ENCODE data around the gene NEK2. TPM values are rescaled to one million over a fixed set of nuclear protein-coding genes. Genes with fewer than 3 reads are reported as not detected.
"Not testable (repeated sequence)": the region's sequence is repeated elsewhere in the genome, so short reads cannot be mapped to it uniquely, and the experiment has no call there.

NEK2 gene
- total RNA-seq, 1 experiment from 2014 or later: 45.7 TPM

DNA sequence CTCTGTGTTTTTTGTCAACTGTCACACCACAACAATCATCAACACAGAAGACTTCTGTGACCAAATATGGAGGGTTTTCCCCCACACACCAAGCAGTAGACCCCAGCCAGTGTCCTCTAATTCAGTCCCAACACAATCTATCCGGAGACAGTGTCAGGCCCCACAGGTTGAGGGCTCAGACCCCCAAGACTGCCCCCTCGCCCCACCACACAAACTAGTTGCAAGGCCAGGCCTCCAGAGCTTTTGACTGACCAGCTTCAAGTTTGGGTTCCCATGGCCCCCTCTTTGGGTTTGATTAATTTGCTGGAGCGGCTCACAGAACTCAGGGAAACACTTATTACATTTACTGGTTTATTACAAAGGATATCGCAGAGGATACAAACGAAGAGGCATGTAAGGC lies 37.2 kb downstream of the NEK2 start:
- H3K27ac ChIP-seq (ENCODE audit: low read depth, low read length, poor library complexity, severe bottlenecking): no peak overlapping the region
- intact Hi-C loops (cut with micrococcal nuclease; ENCODE audit: unreplicated experiment): loop anchor here (5.0 kb wide), 1 partner anchor 61 kb away; the partner anchor contains the start of gene SLC30A1
- ChIA-PET POLR2A (ENCODE audit: low non-redundant PET) (no interaction called here), CTCF (no interaction called here)
- H3K9me3 ChIP-seq (ENCODE audit: low read depth, low read length, poor library complexity, severe bottlenecking): no peaks in the 10 kb centered on the region
- H3K36me3 ChIP-seq (ENCODE audit: insufficient read depth, low read length, poor library complexity, severe bottlenecking): no peaks in the 10 kb centered on the region
- no peak for DNase-seq (ENCODE audit: low spot score)
- TF ChIP-seq EZH2 (IDR thresholded peaks at IDR 0.05; ENCODE audit: borderline replicate concordance, low read depth, low read length, poor library complexity, severe bottlenecking) (no peak), CTCF (conservative IDR thresholded peaks at IDR 0.05; ENCODE audit: low read depth, low read length) (no peak)
- no peaks in the 10 kb centered on the region for H3K4me1 ChIP-seq (ENCODE audit: insufficient read depth, low read length, poor library complexity, severe bottlenecking)
- no peaks in the 10 kb centered on the region for H3K27me3 ChIP-seq (replicated peaks; ENCODE audit: insufficient read depth, low read depth, low read length, poor library complexity)
- H3K4me3 ChIP-seq (ENCODE audit: low read depth, low read length, poor library complexity, severe bottlenecking): no peak overlapping the region
- BruUV-seq (replicated peaks): no TSS peak

GRCh38 chr1:211637066-211637465 lies 38.4 kb downstream of the NEK2 start:
- no TSS peak for BruUV-seq (replicated peaks)
- no peak overlapping the region for H3K4me3 ChIP-seq (ENCODE audit: low read depth, low read length, poor library complexity, severe bottlenecking)
- H3K36me3 ChIP-seq (ENCODE audit: insufficient read depth, low read length, poor library complexity, severe bottlenecking): no peaks in the 10 kb centered on the region
- TF ChIP-seq EZH2 (IDR thresholded peaks at IDR 0.05; ENCODE audit: borderline replicate concordance, low read depth, low read length, poor library complexity, severe bottlenecking) (no peak), CTCF (conservative IDR thresholded peaks at IDR 0.05; ENCODE audit: low read depth, low read length) (no peak)
- ChIA-PET CTCF (no interaction called here), POLR2A (ENCODE audit: low non-redundant PET) (no interaction called here)
- no peak for DNase-seq (ENCODE audit: low spot score)
- no peak overlapping the region for H3K27ac ChIP-seq (ENCODE audit: low read depth, low read length, poor library complexity, severe bottlenecking)
- intact Hi-C loops (cut with micrococcal nuclease; ENCODE audit: unreplicated experiment): loop anchor here (5.0 kb wide), 1 partner anchor 60 kb away; the partner anchor contains the start of gene SLC30A1
- no peaks in the 10 kb centered on the region for H3K4me1 ChIP-seq (ENCODE audit: insufficient read depth, low read length, poor library complexity, severe bottlenecking)
- H3K27me3 ChIP-seq (replicated peaks; ENCODE audit: insufficient read depth, low read depth, low read length, poor library complexity): no peaks in the 10 kb centered on the region
- H3K9me3 ChIP-seq (ENCODE audit: low read depth, low read length, poor library complexity, severe bottlenecking): no peaks in the 10 kb centered on the region

DNA sequence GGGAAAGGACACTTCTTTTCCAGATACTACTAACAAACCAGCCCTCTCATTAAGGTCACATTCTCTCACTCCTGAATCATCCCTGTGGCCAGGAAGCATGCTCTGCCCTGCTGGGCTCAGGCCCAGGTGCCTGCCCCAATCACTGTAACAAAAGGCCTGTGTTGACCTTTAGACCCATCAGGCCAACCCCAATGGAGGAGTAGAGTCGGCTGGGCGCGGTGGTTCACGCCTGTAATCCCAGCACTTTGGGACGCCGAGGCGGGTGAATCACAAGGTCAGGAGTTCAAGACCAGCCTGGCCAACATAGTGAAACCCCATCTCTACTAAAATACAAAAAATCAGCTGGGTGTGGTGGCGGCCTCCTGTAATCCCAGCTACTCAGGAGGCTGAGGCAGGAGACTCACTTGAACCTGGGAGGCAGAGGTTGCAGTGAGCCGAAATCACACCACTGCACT lies 38.8 kb downstream of the NEK2 start:
- POLR2A ChIA-PET (ENCODE audit: low non-redundant PET); H3K27ac ChIP-seq (ENCODE audit: low read depth, low read length, poor library complexity, severe bottlenecking); DNase-seq (ENCODE audit: low spot score); H3K9me3 ChIP-seq (ENCODE audit: low read depth, low read length, poor library complexity, severe bottlenecking); H3K4me1 ChIP-seq (ENCODE audit: insufficient read depth, low read length, poor library complexity, severe bottlenecking); H3K36me3 ChIP-seq (ENCODE audit: insufficient read depth, low read length, poor library complexity, severe bottlenecking); CTCF ChIA-PET; H3K4me3 ChIP-seq (ENCODE audit: low read depth, low read length, poor library complexity, severe bottlenecking); H3K27me3 ChIP-seq (replicated peaks; ENCODE audit: insufficient read depth, low read depth, low read length, poor library complexity); BruUV-seq (replicated peaks): not testable (repeated sequence)
- intact Hi-C loops (cut with micrococcal nuclease; ENCODE audit: unreplicated experiment): loop anchor here (5.0 kb wide), 1 partner anchor 59 kb away; the partner anchor contains the start of gene SLC30A1

GRCh38 chr1:211635597-211636205 lies 39.7 kb downstream of the NEK2 start:
- no TSS peak for BruUV-seq (replicated peaks)
- Histone ChIP-seq H3K27me3 (replicated peaks; ENCODE audit: insufficient read depth, low read depth, low read length, poor library complexity) (no peaks in the 10 kb centered on the region), H3K36me3 (ENCODE audit: insufficient read depth, low read length, poor library complexity, severe bottlenecking) (no peaks in the 10 kb centered on the region), H3K4me3 (ENCODE audit: low read depth, low read length, poor library complexity, severe bottlenecking) (no peak overlapping the region), H3K9me3 (ENCODE audit: low read depth, low read length, poor library complexity, severe bottlenecking) (no peaks in the 10 kb centered on the region), H3K27ac (ENCODE audit: low read depth, low read length, poor library complexity, severe bottlenecking) (no peak overlapping the region), H3K4me1 (ENCODE audit: insufficient read depth, low read length, poor library complexity, severe bottlenecking) (peaks cover 3% of the 10 kb centered on the region)
- intact Hi-C loops (cut with micrococcal nuclease; ENCODE audit: unreplicated experiment): loop anchor here (5.0 kb wide), 1 partner anchor 58 kb away; the partner anchor contains the start of gene SLC30A1
- CTCF ChIA-PET: no interaction called here
- no peak for DNase-seq (ENCODE audit: low spot score)
- POLR2A ChIA-PET (ENCODE audit: low non-redundant PET): no interaction called here
- TF ChIP-seq CTCF (conservative IDR thresholded peaks at IDR 0.05; ENCODE audit: low read depth, low read length) (no peak), EZH2 (IDR thresholded peaks at IDR 0.05; ENCODE audit: borderline replicate concordance, low read depth, low read length, poor library complexity, severe bottlenecking) (no peak)
